H1 (cell line): ENCODE results near the gene SAE1. TPM values are rescaled to one million over a fixed set of nuclear protein-coding genes. Genes with fewer than 3 reads are reported as not detected.

ENCODE experiments used
- CTCF ChIA-PET: fragments of 300-600 bp; sonication (Branson Sonifier 250); formaldehyde crosslinking; loops from one replicate; lab custom pipeline; 2021; ENCODE audit not compliant: partially characterized antibody; lab: Charles Lee
- POLR2A ChIA-PET: fragments of 300-600 bp; sonication (Branson Sonifier 250); formaldehyde crosslinking; loops from one replicate; lab custom pipeline; 2021; ENCODE audit warnings: inconsistent platforms; ENCODE audit not compliant: partially characterized antibody; lab: Charles Lee
- DNase-seq, 2 experiments: peaks; one replicate each; pipeline versions ENCODE4 v3.0.0 to v3.0.0-alpha.2; 2010 to 2022; ENCODE audit warnings: low spot score in 2 of 2, low read depth in 1 of 2, mixed read lengths in 1 of 2
- FAIRE-seq: peaks from 2 replicates; lab custom pipeline; 2011; peaks lifted over from hg19 to GRCh38; lab: Jason Lieb, UNC
- H2AFZ ChIP-seq: 2 replicates; pipeline ENCODE4 v1.8.1; 2012; ENCODE audit warnings: low read length, inconsistent platforms
- H2AK5ac ChIP-seq: 2 replicates; pipeline ENCODE4 v1.6.1; 2013; ENCODE audit warnings: low read depth, low read length
- H2BK120ac ChIP-seq: replicated peaks from 2 replicates; pipeline ENCODE3; 2013; ENCODE audit warnings: low read depth, low read length, inconsistent platforms
- H2BK12ac ChIP-seq: 2 replicates; pipeline ENCODE4 v1.6.1; 2013; ENCODE audit warnings: low read depth, low read length
- H2BK15ac ChIP-seq: 2 replicates; pipeline ENCODE4 v1.6.1; 2013; ENCODE audit warnings: low read length
- H2BK20ac ChIP-seq: 2 replicates; pipeline ENCODE4 v1.6.1; 2013; ENCODE audit warnings: low read length
- H2BK5ac ChIP-seq: 2 replicates; pipeline ENCODE4 v1.6.1; 2013; ENCODE audit warnings: low read depth, low read length
- H3K14ac ChIP-seq: 2 replicates; pipeline ENCODE4 v1.6.1; 2013; ENCODE audit warnings: inconsistent platforms; ENCODE audit not compliant: insufficient read length
- H3K18ac ChIP-seq: 2 replicates; pipeline ENCODE4 v1.6.1; 2013; ENCODE audit warnings: low read length; ENCODE audit errors: extremely low read depth
- H3K23ac ChIP-seq: 2 replicates; pipeline ENCODE4 v1.6.1; 2013; ENCODE audit warnings: inconsistent platforms; ENCODE audit not compliant: insufficient read length
- H3K23me2 ChIP-seq: 2 replicates; pipeline ENCODE4 v1.6.1; 2013; ENCODE audit warnings: low read depth, low read length
- H3K27ac ChIP-seq: 2 replicates; pipeline ENCODE4 v1.6.1; 2011; ENCODE audit warnings: low read depth, low read length, inconsistent platforms
- H3K27me3 ChIP-seq, 4 experiments: replicated peaks in 1 of 4; 1 replicate in 1 of 4; 2 replicates in 3 of 4; pipeline versions ENCODE4 v1.6.1 to v1.8.1; 2011 to 2013; ENCODE audit warnings: low read length in 3 of 4, mild to moderate bottlenecking in 3 of 4, inconsistent platforms in 2 of 4, mixed read lengths in 2 of 4, moderate library complexity in 1 of 4; ENCODE audit not compliant: control insufficient read depth in 3 of 4, insufficient read depth in 3 of 4; ENCODE audit errors: extremely low read depth in 1 of 4
- H3K36me3 ChIP-seq, 4 experiments: 2 replicates each; pipeline versions ENCODE4 v1.6.1 to v1.8.1; 2011 to 2013; ENCODE audit warnings: mild to moderate bottlenecking in 4 of 4, low read length in 3 of 4, moderate library complexity in 2 of 4, control low read depth in 1 of 4, inconsistent platforms in 1 of 4; ENCODE audit not compliant: insufficient read depth in 4 of 4, control insufficient read depth in 2 of 4
- H3K4ac ChIP-seq: replicated peaks from 2 replicates; pipeline ENCODE3; 2013; ENCODE audit warnings: low read length, low read depth, mixed read lengths, inconsistent platforms; ENCODE audit not compliant: insufficient read length
- H3K4me1 ChIP-seq, 4 experiments: replicated peaks in 1 of 4; 1 replicate in 1 of 4; 2 replicates in 3 of 4; pipeline versions ENCODE4 v1.6.1 to v1.8.1; 2011 to 2013; ENCODE audit warnings: low read length in 3 of 4, inconsistent platforms in 2 of 4, mixed read lengths in 1 of 4; ENCODE audit not compliant: insufficient read depth in 4 of 4, control insufficient read depth in 3 of 4
- H3K4me2 ChIP-seq, 2 experiments: 2 replicates each; pipeline versions ENCODE4 v1.6.1 to v1.8.1; 2011 to 2013; ENCODE audit warnings: low read depth in 2 of 2, low read length in 2 of 2, control low read depth in 1 of 2, inconsistent platforms in 1 of 2, mild to moderate bottlenecking in 1 of 2; ENCODE audit not compliant: insufficient read depth in 1 of 2
- H3K4me3 ChIP-seq, 4 experiments: fragments of 200-600, 300-600 bp in 1 of 4; sonication (generic), shearing (Covaris generic), sonication (Bioruptor Twin) in 1 of 4; 2 replicates each; pipeline versions ENCODE4 v1.5.1 to v1.8.1; 2011 to 2016; ENCODE audit warnings: low read length in 4 of 4, low read depth in 3 of 4, control low read depth in 2 of 4, inconsistent platforms in 2 of 4, mild to moderate bottlenecking in 2 of 4, mixed read lengths in 1 of 4, moderate library complexity in 1 of 4; ENCODE audit not compliant: insufficient read depth in 2 of 4; ENCODE audit errors: extremely low read depth in 1 of 4
- H3K56ac ChIP-seq: replicated peaks from 2 replicates; pipeline ENCODE3; 2013; ENCODE audit warnings: low read depth, mild to moderate bottlenecking, mixed read lengths, low read length, inconsistent platforms; ENCODE audit not compliant: insufficient read length
- H3K79me1 ChIP-seq: 2 replicates; pipeline ENCODE4 v1.6.1; 2013; ENCODE audit warnings: low read depth, low read length, control low read depth
- H3K79me2 ChIP-seq, 2 experiments: 2 replicates each; pipeline versions ENCODE4 v1.6.1 to v1.8.1; 2012 to 2013; ENCODE audit warnings: low read length in 2 of 2, mild to moderate bottlenecking in 2 of 2, inconsistent platforms in 1 of 2; ENCODE audit not compliant: insufficient read depth in 2 of 2, control insufficient read depth in 1 of 2
- H3K9ac ChIP-seq, 4 experiments: replicated peaks in 1 of 4; 1 replicate in 1 of 4; 2 replicates in 3 of 4; pipeline versions ENCODE4 v1.6.1 to v1.8.1; 2011 to 2013; ENCODE audit warnings: low read depth in 3 of 4, low read length in 3 of 4, control low read depth in 2 of 4, mild to moderate bottlenecking in 2 of 4, moderate library complexity in 2 of 4, inconsistent platforms in 1 of 4; ENCODE audit errors: extremely low read depth in 1 of 4
- H3K9me3 ChIP-seq, 2 experiments: 2 replicates each; pipeline versions ENCODE4 v1.6.1 to v1.8.1; 2012 to 2013; ENCODE audit warnings: mild to moderate bottlenecking in 2 of 2, moderate library complexity in 2 of 2, control low read depth in 1 of 2, inconsistent platforms in 1 of 2, low read depth in 1 of 2, low read length in 1 of 2, mixed read lengths in 1 of 2; ENCODE audit not compliant: insufficient read depth in 2 of 2
- H4K20me1 ChIP-seq, 2 experiments: replicated peaks in 1 of 2; 2 replicates each; pipeline versions ENCODE3 to v1.8.1; 2011 to 2013; ENCODE audit warnings: inconsistent platforms in 2 of 2, low read length in 2 of 2, mild to moderate bottlenecking in 1 of 2; ENCODE audit not compliant: insufficient read depth in 2 of 2, control insufficient read depth in 1 of 2
- H4K5ac ChIP-seq: 2 replicates; pipeline ENCODE4 v1.6.1; 2013; ENCODE audit warnings: low read length, low read depth, mixed read lengths, inconsistent platforms; ENCODE audit not compliant: insufficient read length
- H4K8ac ChIP-seq: 2 replicates; pipeline ENCODE4 v1.8.0; 2013; ENCODE audit warnings: mild to moderate bottlenecking, moderate library complexity, low read length, inconsistent platforms; ENCODE audit not compliant: insufficient read depth; ENCODE audit errors: extremely low read depth
- H4K91ac ChIP-seq: replicated peaks from 2 replicates; pipeline ENCODE3; 2013; ENCODE audit warnings: low read length, mixed read lengths, inconsistent platforms; ENCODE audit not compliant: insufficient read length
- ASH2L ChIP-seq: fragments of 200-600, 300-600 bp; sonication (generic); IDR thresholded peaks from one replicate; pipeline ENCODE4 v1.7.1; 2017; ENCODE audit warnings: low read length
- BACH1 ChIP-seq: IDR thresholded peaks from 2 replicates; pipeline ENCODE4 v1.6.1; 2012; ENCODE audit warnings: low read length, improper control_type of control experiment
- CHD1 ChIP-seq: IDR thresholded peaks from 2 replicates; pipeline ENCODE4 v1.6.1; 2012; ENCODE audit warnings: low read depth, low read length, improper control_type of control experiment
- KDM5A ChIP-seq: fragments of 200-600 bp; IDR thresholded peaks from 2 replicates; pipeline ENCODE4 v1.7.1; 2012; ENCODE audit warnings: mild to moderate bottlenecking, low read length, inconsistent platforms, mixed read lengths
- POLR2A ChIP-seq, 2 experiments: IDR thresholded peaks; 1 replicate in 1 of 2; 2 replicates in 1 of 2; pipeline ENCODE4 v1.6.1; 2011; ENCODE audit warnings: low read depth in 2 of 2, low read length in 2 of 2, mild to moderate bottlenecking in 2 of 2; ENCODE audit errors: control extremely low read depth in 1 of 2
- POLR2AphosphoS5 ChIP-seq: IDR thresholded peaks from 2 replicates; pipeline ENCODE4 v1.6.1; 2011; ENCODE audit warnings: low read depth, low read length
- RBBP5 ChIP-seq: IDR thresholded peaks from 2 replicates; pipeline ENCODE4 v1.7.1; 2012; ENCODE audit warnings: low read depth, mild to moderate bottlenecking, inconsistent platforms, low read length, moderate library complexity, borderline replicate concordance
- TAF1 ChIP-seq: IDR thresholded peaks from 2 replicates; pipeline ENCODE4 v1.6.1; 2011; ENCODE audit warnings: mild to moderate bottlenecking, low read depth, low read length
- TAF7 ChIP-seq: optimal IDR thresholded peaks from 2 replicates; pipeline ENCODE3; 2011; ENCODE audit warnings: low read depth, mild to moderate bottlenecking, inconsistent platforms, low read length, moderate library complexity, borderline replicate concordance
- WGBS, 2 experiments: shearing (Covaris generic) in 1 of 2; methylation state at CpG; one replicate each; pipeline versions ENCODE4 v1.1.6 to v1.1.7; 2013 to 2015; ENCODE audit warnings: low lambda C conversion rate in 2 of 2, mixed read lengths in 2 of 2, inconsistent platforms in 1 of 2, low coverage in 1 of 2, missing lambda C conversion rate in 1 of 2; ENCODE audit not compliant: insufficient replicate concordance in 2 of 2, insufficient coverage in 1 of 2, insufficient read length in 1 of 2; ENCODE audit errors: extremely low coverage in 1 of 2, missing lambda C conversion rate in 1 of 2; 5-methylcytosine and 5-hydroxymethylcytosine counted together
- polyA plus RNA-seq, 7 experiments: library from polyadenylated mRNA; depleted of rRNA in 3 of 7; stranded (reverse) in 5 of 7; unstranded in 2 of 7; fragments of >200 nt in 5 of 7; fragments of 200-250 nt in 2 of 7; gene quantifications; 1 replicate in 5 of 7; 2 replicates in 1 of 7; 4 replicates in 1 of 7; pipeline versions ENCODE4 v1.2.1 to v1.2.3, GENCODE V29; 2011 to 2013; ENCODE audit warnings: missing spikeins in 2 of 7, mixed read lengths in 2 of 7
- total RNA-seq: library from RNA; stranded (reverse); fragmentation: NEBNext Ultra II Directional; extraction: Animal tissue kit (Norgen Biotek cat#: 25700); gene quantifications from 2 replicates; pipeline ENCODE4 v1.2.1, GENCODE V29; 2021

The SAE1 gene
- total and polyA plus RNA-seq, 2 of the 8 experiments (the other 6 are each of a cell fraction or from before 2014, with no cell fraction given), result 213 to 268 TPM

DNA sequence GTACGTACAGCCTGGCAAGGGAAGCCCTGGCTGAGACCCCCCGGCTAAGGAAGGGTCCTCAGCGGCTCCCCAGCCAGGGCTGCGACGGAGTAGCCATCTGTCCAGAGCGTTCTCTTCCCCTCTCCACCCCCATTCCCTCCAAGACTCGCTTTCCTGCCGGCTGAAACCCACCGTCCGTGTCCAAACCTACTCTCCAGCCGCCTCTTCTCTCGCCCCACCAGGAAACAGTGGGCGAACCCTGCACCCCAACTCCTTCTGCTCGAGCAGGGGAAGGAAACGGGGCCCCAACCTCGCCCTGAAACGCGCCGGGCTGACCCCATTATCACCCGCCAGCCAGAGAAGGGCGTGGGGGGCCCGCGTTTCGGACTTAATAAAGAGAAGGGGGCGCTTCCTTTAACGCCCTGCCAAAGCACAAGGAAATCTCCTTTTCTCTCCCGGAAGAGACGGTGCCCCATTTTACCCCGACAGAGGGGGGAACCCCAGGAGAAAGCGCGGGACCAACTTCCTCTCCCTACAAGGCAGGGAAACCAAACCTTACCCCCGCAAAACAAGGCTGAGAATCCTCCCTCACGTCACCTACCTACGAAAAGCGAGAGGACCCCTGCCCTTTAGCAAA is 19.5 kb upstream of the SAE1 start:
- Histone ChIP-seq H4K91ac (peak overlapping the region; percentile 70), H3K4me3 (peak overlapping the region; percentile 88 to 94 (median 90)), H4K20me1 (no peaks in the 10 kb centered on the region), H3K36me3 (peaks cover 0 to 24% (median 2%) of the 10 kb centered on the region in 4 experiments; a peak in 4 of 8 replicates), H2BK20ac (no peak overlapping the region), H3K23me2 (peaks cover 12% of the 10 kb centered on the region), H3K56ac (peak overlapping the region; percentile 96), H3K4me1 (peaks cover 4 to 20% (median 15%) of the 10 kb centered on the region in 4 experiments; a peak in 6 of 7 replicates), H3K18ac (peak overlapping the region; percentile 90), H4K8ac (peak overlapping the region; percentile 66; the same call in 1 of the 2 replicates), H3K4me2 (peak overlapping the region; percentile 73 to 88), H3K23ac (no peak overlapping the region), H3K9me3 (no peaks in the 10 kb centered on the region), H3K4ac (peak overlapping the region; percentile 55), H3K79me1 (peaks cover 6% of the 10 kb centered on the region), H3K9ac (peak overlapping the region; percentile 94 to 99 (median 96)), H4K5ac (peak overlapping the region; percentile 57), H3K27me3 (no peaks in the 10 kb centered on the region), H2BK5ac (peak overlapping the region; percentile 95), H2BK12ac (no peak overlapping the region; the same call in 1 of the 2 replicates), H2BK120ac (peak overlapping the region; percentile 30), H2AFZ (no peak overlapping the region), H3K14ac (peak overlapping the region; percentile 70), H3K27ac (peak overlapping the region; percentile 99), H2AK5ac (peak overlapping the region; percentile 17), H2BK15ac (no peak overlapping the region), H3K79me2 (peaks cover 5 to 56% of the 10 kb centered on the region in 2 experiments)
- POLR2A ChIA-PET, result interaction anchor here (0.7 to 12.2 kb wide), 12 partner anchors 8 to 319 kb away, joined by 3 to 209 read pairs (median 4); partner anchors contain the start of gene SAE1
- FAIRE-seq (no peak), DNase-seq (no peak)
- CTCF ChIA-PET, result interaction anchor here (1.6 kb wide), 1 partner anchor 32 kb away, joined by 6 read pairs; no protein-coding TSS in a partner anchor
- 1% methylated on average over 18 of the region's 35 CpGs; no CpG with 5 or more reads in 1 of the 2 experiments for WGBS, 2 experiments
- TF ChIP-seq KDM5A, result no peak
- 0 out of 2 replicates have a peak, but pooled peaks have one; percentile 31 for TF ChIP-seq CHD1
- TF ChIP-seq POLR2A (IDR thresholded peaks at IDR 0.05; ENCODE audit: control extremely low read depth in 1 of 2, low read depth in 2 of 2, low read length in 2 of 2), result peak in 1 of 2 experiments; percentile 80; a peak in 1 of 3 replicates
- peak; percentile 24; the same call in 1 of the 2 replicates for TF ChIP-seq RBBP5
- no peak for TF ChIP-seq BACH1
- TF ChIP-seq POLR2AphosphoS5, result peak; percentile 69
- 0 out of 2 replicates have a peak, but pooled peaks have one; percentile 24 for TF ChIP-seq TAF1
- TF ChIP-seq TAF7, result peak; percentile 17
- TF ChIP-seq ASH2L, result peak; percentile 44
